NB4 (cell line): Measurements from ENCODE around the gene POU2F1.

Source experiments
- DNase-seq: peaks from one replicate; pipeline ENCODE4 v3.0.0; 2010; ENCODE audit warnings: low read depth
- H3K4me3 ChIP-seq: one replicate; pipeline ENCODE4 v1.5.1; 2011; ENCODE audit warnings: mild to moderate bottlenecking, low read depth, low read length, moderate library complexity
- CTCF ChIP-seq: IDR thresholded peaks from one replicate; pipeline ENCODE4 v1.5.1; 2012; ENCODE audit warnings: low read depth, low read length
- MAX ChIP-seq: IDR thresholded peaks from 2 replicates; pipeline ENCODE4 v1.6.1; 2011; ENCODE audit warnings: low read depth, low read length
- MYC ChIP-seq: IDR thresholded peaks from 2 replicates; pipeline ENCODE4 v1.6.1; 2011; ENCODE audit warnings: low read depth, low read length
- POLR2A ChIP-seq: IDR thresholded peaks from 2 replicates; pipeline ENCODE4 v1.6.1; 2011; ENCODE audit warnings: mild to moderate bottlenecking; ENCODE audit not compliant: insufficient read length; ENCODE audit errors: extremely low read depth

Gene POU2F1

GRCh38 chr1:167456926-167457325 is 236.2 kb downstream of the POU2F1 start:
- TF ChIP-seq MAX, result no peak
- no peak for TF ChIP-seq POLR2A
- TF ChIP-seq CTCF, result no peak
- TF ChIP-seq MYC, result no peak
- DNase-seq, result no peak
- H3K4me3 ChIP-seq, result no peak overlapping the region

GRCh38 chr1:167457936-167458584 is 237.4 kb downstream of the POU2F1 start:
- H3K4me3 ChIP-seq, result no peak overlapping the region
- no peak for TF ChIP-seq MYC
- no peak for TF ChIP-seq CTCF
- no peak for TF ChIP-seq MAX
- no peak for TF ChIP-seq POLR2A
- DNase-seq, result no peak

- TF ChIP-seq MAX (no peak), CTCF (no peak), POLR2A (no peak), MYC (no peak)
- DNase-seq, result no peak
Observed at GRCh38 chr1:167460836-167461235, 240.2 kb downstream of the POU2F1 start.

GRCh38 chr1:167462341-167462740 is 241.7 kb downstream of the POU2F1 start:
- H3K4me3 ChIP-seq, result no peak overlapping the region
- TF ChIP-seq POLR2A (no peak), MAX (no peak), CTCF (no peak), MYC (no peak)
- no peak for DNase-seq

More at GRCh38 chr1:167460836-167461235, 240.2 kb downstream of the POU2F1 start:
- H3K4me3 ChIP-seq, result no peak overlapping the region

- no peak overlapping the region for H3K4me3 ChIP-seq
- TF ChIP-seq MYC, result no peak
- TF ChIP-seq POLR2A, result no peak
- TF ChIP-seq CTCF, result no peak
- no peak for TF ChIP-seq MAX
- no peak for DNase-seq
Observed at GRCh38 chr1:167463080-167463479, 242.4 kb downstream of the POU2F1 start.
